Ascending aorta (tissue), 2 donors: ENCODE measurements around the gene ARFRP1. TPM values are rescaled to one million over a fixed set of nuclear protein-coding genes. Genes with fewer than 3 reads are reported as not detected.
"Not testable (repeated sequence)": the region's sequence is repeated elsewhere in the genome, so short reads cannot be mapped to it uniquely, and the experiment has no call there.

Experiments used
- DNase-seq, 2 donors: peaks; one replicate each; pipeline ENCODE4 v3.0.0-alpha.2; 2019; ENCODE audit warnings: low spot score in 2 of 2
- H3K27ac ChIP-seq, 2 donors: fragments of 200-600 bp; sonication (generic); one replicate each; pipeline ENCODE4 v1.5.1; 2016 to 2017; ENCODE audit warnings: mild to moderate bottlenecking in 1 of 2
- H3K27me3 ChIP-seq: fragments of 200-600 bp; sonication (generic); one replicate; pipeline ENCODE4 v1.5.1; 2017
- H3K36me3 ChIP-seq, 2 donors: fragments of 200-600 bp; sonication (generic); one replicate each; pipeline ENCODE4 v1.5.1; 2016
- H3K4me1 ChIP-seq, 2 donors: fragments of 200-600 bp; sonication (generic); one replicate each; pipeline ENCODE4 v1.5.1; 2016 to 2017; ENCODE audit warnings: mild to moderate bottlenecking in 1 of 2
- H3K4me3 ChIP-seq, 2 donors: fragments of 200-600 bp; sonication (generic); one replicate each; pipeline ENCODE4 v1.5.1; 2016 to 2017; ENCODE audit warnings: mild to moderate bottlenecking in 1 of 2
- H3K9me3 ChIP-seq, 2 donors: fragments of 200-600 bp; sonication (generic); one replicate each; pipeline ENCODE4 v1.5.1; 2016
- CTCF ChIP-seq, 3 experiments: fragments of 200-600 bp in 2 of 3; fragments of 450-650 bp in 1 of 3; sonication (generic) in 2 of 3; IDR thresholded peaks; one replicate each; pipeline ENCODE4 v1.5.1; 2016 to 2019; ENCODE audit warnings: antibody characterized with exemption in 3 of 3, mild to moderate bottlenecking in 1 of 3, moderate library complexity in 1 of 3
- intact Hi-C: fragments of 100-400 bp; cut with DNase I; formaldehyde crosslinking; loops from one replicate; pipeline ENCODE4 v1.15.1; 2023
- total RNA-seq: library from RNA; depleted of rRNA; stranded (reverse); fragments of >200 nt; gene quantifications from one replicate; pipeline ENCODE4 v1.1.0, GENCODE V29; 2016

The ARFRP1 gene
- total RNA-seq, 1 donor from 2014 or later = 50.8 TPM

- Histone ChIP-seq H3K27me3 (no peaks in the 10 kb centered on the region), H3K27ac (no peak overlapping the region), H3K4me3 (no peak overlapping the region), H3K9me3 (no peaks in the 10 kb centered on the region), H3K4me1 (peaks cover 4 to 5% of the 10 kb centered on the region in 2 donors), H3K36me3 (peaks cover 32% of the 10 kb centered on the region in 2 donors)
- intact Hi-C loops = no loop called here
- DNase-seq = no peak
- TF ChIP-seq CTCF (IDR thresholded peaks at IDR 0.05) = no peak
These were observed 25.9 kb upstream of the ARFRP1 start for GRCh38 chr20:63733579-63734081.

- no peak for TF ChIP-seq CTCF (IDR thresholded peaks at IDR 0.05)
- no peak for DNase-seq
- Histone ChIP-seq H3K4me3 (no peak overlapping the region), H3K4me1 (no peaks in the 10 kb centered on the region), H3K27ac (no peak overlapping the region), H3K27me3 (no peaks in the 10 kb centered on the region), H3K9me3 (no peaks in the 10 kb centered on the region), H3K36me3 (peaks cover 32% of the 10 kb centered on the region in 2 donors)
- intact Hi-C loops = no loop called here
These were observed 25.3 kb upstream of the ARFRP1 start for GRCh38 chr20:63733117-63733516.

GRCh38 chr20:63732118-63733095 is 24.6 kb upstream of the ARFRP1 start:
- Histone ChIP-seq H3K9me3 (no peaks in the 10 kb centered on the region), H3K27ac (no peak overlapping the region), H3K27me3 (no peaks in the 10 kb centered on the region), H3K36me3 (peaks cover 32% of the 10 kb centered on the region in 2 donors), H3K4me3 (no peak overlapping the region), H3K4me1 (no peaks in the 10 kb centered on the region)
- TF ChIP-seq CTCF (IDR thresholded peaks at IDR 0.05) = no peak
- intact Hi-C loops = no loop called here
- DNase-seq = no peak

GRCh38 chr20:63731410-63731809 is 23.6 kb upstream of the ARFRP1 start:
- Histone ChIP-seq H3K27me3 (no peaks in the 10 kb centered on the region), H3K36me3 (peaks cover 32 to 35% of the 10 kb centered on the region in 2 donors)
- no peak for DNase-seq

GRCh38 chr20:63730189-63730733 is 22.5 kb upstream of the ARFRP1 start:
- H3K27me3 ChIP-seq, H3K9me3 ChIP-seq, H3K4me1 ChIP-seq, intact Hi-C loops, H3K4me3 ChIP-seq, DNase-seq, H3K27ac ChIP-seq: not testable (repeated sequence)
- H3K36me3 ChIP-seq = peaks cover 27 to 29% of the 10 kb centered on the region in 2 donors

More at GRCh38 chr20:63731410-63731809, 23.6 kb upstream of the ARFRP1 start:
- intact Hi-C loops = no loop called here
- H3K27ac ChIP-seq = no peak overlapping the region
- no peak for TF ChIP-seq CTCF (IDR thresholded peaks at IDR 0.05)
- no peak overlapping the region for H3K4me3 ChIP-seq
- H3K9me3 ChIP-seq = no peaks in the 10 kb centered on the region
- no peaks in the 10 kb centered on the region for H3K4me1 ChIP-seq

GRCh38 chr20:63722967-63723622 is 15.3 kb upstream of the ARFRP1 start:
- DNase-seq, H3K27ac ChIP-seq, H3K4me1 ChIP-seq, H3K4me3 ChIP-seq, intact Hi-C loops, H3K27me3 ChIP-seq: not testable (repeated sequence)
- Histone ChIP-seq H3K36me3 (peaks cover 30 to 48% of the 10 kb centered on the region in 2 donors), H3K9me3 (peaks cover 9 to 34% of the 10 kb centered on the region in 2 donors)
